ENCODE results near the gene CTSC. TPM values are rescaled to one million over a fixed set of nuclear protein-coding genes. Genes with fewer than 3 reads are reported as not detected.

The CTSC gene
- total RNA-seq, 1 donor from 2014 or later, result 47.0 TPM

Other genes with a start within 250 kb of the CTSC start
- gene RAB38, start 162.3 kb downstream of the CTSC start, total RNA-seq, result 1.6 TPM

All from skeletal muscle tissue (tissue), 1 donor.